Measurements from ENCODE around the gene KIF20B. TPM values are rescaled to one million over a fixed set of nuclear protein-coding genes. Genes with fewer than 3 reads are reported as not detected.

Gene KIF20B
- total and polyA plus RNA-seq, 2 of the 8 experiments (the other 6 are each of a cell fraction or from before 2014, with no cell fraction given) = 4.5 to 72.0 TPM

DNA sequence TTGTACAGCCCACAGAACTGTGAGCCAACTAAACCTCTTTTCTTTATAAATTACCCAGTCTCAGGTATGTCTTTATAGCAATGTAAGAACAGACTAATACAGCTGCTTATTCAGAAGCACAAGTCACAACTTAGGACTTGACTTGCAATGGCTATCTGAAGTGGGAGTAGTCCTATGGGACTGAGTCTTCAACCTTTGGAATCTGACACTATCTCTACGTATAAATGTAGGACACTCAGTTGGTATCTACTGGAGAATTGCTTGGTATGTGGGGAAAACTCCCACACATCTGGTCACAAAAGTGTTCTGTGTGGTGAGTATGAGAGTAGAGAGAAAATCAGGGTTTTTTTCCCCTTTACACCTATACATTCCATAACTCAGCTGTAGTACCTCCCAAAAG lies 44.1 kb upstream of the KIF20B start:
- no peak overlapping the region for H3K4me3 ChIP-seq (ENCODE audit: extremely low read depth in 1 of 4, insufficient read depth in 2 of 4, low read depth in 3 of 4, low read length in 4 of 4)
- peaks cover 0 to 6% (median 2%) of the 10 kb centered on the region in 4 experiments; a peak in 2 of 8 replicates for H3K36me3 ChIP-seq (ENCODE audit: control insufficient read depth in 2 of 4, insufficient read depth in 4 of 4, low read length in 3 of 4)
- no peaks in the 10 kb centered on the region for H3K23me2 ChIP-seq (ENCODE audit: low read depth, low read length)
- WGBS, 2 experiments (ENCODE audit: extremely low coverage in 1 of 2, insufficient coverage in 1 of 2, insufficient read length in 1 of 2, insufficient replicate concordance in 2 of 2, low coverage in 1 of 2, low lambda C conversion rate in 2 of 2, missing lambda C conversion rate in 1 of 2) = 100% methylated on average over 1 of the region's 1 CpG; no CpG with 5 or more reads in 1 of the 2 experiments
- H2AFZ ChIP-seq (ENCODE audit: low read length) = no peak overlapping the region
- no peak overlapping the region for H3K56ac ChIP-seq (replicated peaks; ENCODE audit: insufficient read length, low read depth, low read length)
- no peak overlapping the region for H3K14ac ChIP-seq (ENCODE audit: insufficient read length)
- no peaks in the 10 kb centered on the region for H3K79me1 ChIP-seq (ENCODE audit: low read depth, low read length)
- no peak overlapping the region for H3K23ac ChIP-seq (ENCODE audit: insufficient read length)
- no peak for DNase-seq (ENCODE audit: low read depth in 1 of 2, low spot score in 2 of 2)
- no peak for FAIRE-seq
- H2AK5ac ChIP-seq (ENCODE audit: low read depth, low read length) = no peak overlapping the region
- ChIA-PET POLR2A (ENCODE audit: partially characterized antibody) (interaction anchor here (7.3 kb wide), 1 partner anchor 12 kb away, joined by 50 read pairs; the partner anchor contains the start of gene PANK1), CTCF (ENCODE audit: partially characterized antibody) (interaction anchor here (1.1 to 1.9 kb wide), 2 partner anchors 15 to 26 kb away, joined by 4 to 5 read pairs; no protein-coding TSS in a partner anchor)
- H2BK120ac ChIP-seq (replicated peaks; ENCODE audit: low read depth, low read length) = no peak overlapping the region
- no peak overlapping the region for H4K8ac ChIP-seq (ENCODE audit: extremely low read depth, insufficient read depth, low read length)
- no peak overlapping the region for H3K9ac ChIP-seq (replicated peaks in 1 of 4; ENCODE audit: extremely low read depth in 1 of 4, low read depth in 3 of 4, low read length in 3 of 4)
- H3K9me3 ChIP-seq (ENCODE audit: insufficient read depth in 2 of 2, low read depth in 1 of 2, low read length in 1 of 2) = peaks cover 13 to 20% of the 10 kb centered on the region in 2 experiments; a peak in 1 of 4 replicates
- H3K27ac ChIP-seq (ENCODE audit: low read depth, low read length) = no peak overlapping the region
- no peaks in the 10 kb centered on the region for H4K20me1 ChIP-seq (replicated peaks in 1 of 2; ENCODE audit: control insufficient read depth in 1 of 2, insufficient read depth in 2 of 2, low read length in 2 of 2)
- H3K4me2 ChIP-seq (ENCODE audit: insufficient read depth in 1 of 2, low read depth in 2 of 2, low read length in 2 of 2) = no peak overlapping the region
- H2BK5ac ChIP-seq (ENCODE audit: low read depth, low read length) = no peak overlapping the region
- no peaks in the 10 kb centered on the region for H3K27me3 ChIP-seq (replicated peaks in 1 of 4; ENCODE audit: control insufficient read depth in 3 of 4, extremely low read depth in 1 of 4, insufficient read depth in 3 of 4, low read length in 3 of 4)
- no peak overlapping the region for H3K18ac ChIP-seq (ENCODE audit: extremely low read depth, low read length)
- H3K79me2 ChIP-seq (ENCODE audit: control insufficient read depth in 1 of 2, insufficient read depth in 2 of 2, low read length in 2 of 2) = no peaks in the 10 kb centered on the region
- no peak overlapping the region for H2BK20ac ChIP-seq (ENCODE audit: low read length)
- H3K4me1 ChIP-seq (replicated peaks in 1 of 4; ENCODE audit: control insufficient read depth in 3 of 4, insufficient read depth in 4 of 4, low read length in 3 of 4) = no peaks in the 10 kb centered on the region
- H3K4ac ChIP-seq (replicated peaks; ENCODE audit: insufficient read length, low read depth, low read length) = no peak overlapping the region
- no peak overlapping the region for H4K91ac ChIP-seq (replicated peaks; ENCODE audit: insufficient read length, low read length)
- H4K5ac ChIP-seq (ENCODE audit: insufficient read length, low read depth, low read length) = no peak overlapping the region
- H2BK15ac ChIP-seq (ENCODE audit: low read length) = no peak overlapping the region
- no peak overlapping the region for H2BK12ac ChIP-seq (ENCODE audit: low read depth, low read length)
- TF ChIP-seq CBX8 (IDR thresholded peaks at IDR 0.05; ENCODE audit: borderline replicate concordance, low read depth, low read length) (no peak), CBX5 (IDR thresholded peaks at IDR 0.05; ENCODE audit: low read depth, low read length) (no peak), RBBP5 (IDR thresholded peaks at IDR 0.05; ENCODE audit: borderline replicate concordance, low read depth, low read length) (no peak), BCL11A (IDR thresholded peaks at IDR 0.05; ENCODE audit: low read depth in 2 of 2, low read length in 2 of 2) (no peak), POLR2AphosphoS5 (IDR thresholded peaks at IDR 0.05; ENCODE audit: low read depth, low read length) (no peak), CHD2 (IDR thresholded peaks at IDR 0.05; ENCODE audit: low read length) (no peak), TCF12 (IDR thresholded peaks at IDR 0.05; ENCODE audit: low read depth, low read length) (no peak), JUN (IDR thresholded peaks at IDR 0.05; ENCODE audit: low read depth, low read length) (no peak), RNF2 (IDR thresholded peaks at IDR 0.05; ENCODE audit: borderline replicate concordance, low read depth, low read length, missing control alignments, poor library complexity, severe bottlenecking) (no peak), HDAC2 (IDR thresholded peaks at IDR 0.05; ENCODE audit: borderline replicate concordance in 1 of 2, low read depth in 2 of 2, low read length in 2 of 2) (no peak), HDAC6 (IDR thresholded peaks at IDR 0.05; ENCODE audit: low read depth, low read length) (no peak), PHF8 (conservative IDR thresholded peaks at IDR 0.05; ENCODE audit: low read depth, low read length) (no peak)
- TF ChIP-seq, protein P1, sequence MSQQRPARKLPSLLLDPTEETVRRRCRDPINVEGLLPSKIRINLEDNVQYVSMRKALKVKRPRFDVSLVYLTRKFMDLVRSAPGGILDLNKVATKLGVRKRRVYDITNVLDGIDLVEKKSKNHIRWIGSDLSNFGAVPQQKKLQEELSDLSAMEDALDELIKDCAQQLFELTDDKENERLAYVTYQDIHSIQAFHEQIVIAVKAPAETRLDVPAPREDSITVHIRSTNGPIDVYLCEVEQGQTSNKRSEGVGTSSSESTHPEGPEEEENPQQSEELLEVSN (IDR thresholded peaks at IDR 0.05) = no peak
